IgD-negative memory B cell (primary cell): ENCODE data around the gene RAD51. TPM values are rescaled to one million over a fixed set of nuclear protein-coding genes. Genes with fewer than 3 reads are reported as not detected.

Experiments used
- H3K27ac Mint-ChIP-seq, 3 donors: one replicate each; pipeline ENCODE4 v1.8.0; 2020 to 2022; ENCODE audit warnings: mild to moderate bottlenecking in 3 of 3, mixed read lengths in 3 of 3, moderate library complexity in 1 of 3
- H3K27me3 Mint-ChIP-seq: one replicate; pipeline ENCODE4 v1.8.0; 2021; ENCODE audit warnings: mixed read lengths
- H3K36me3 Mint-ChIP-seq: one replicate; pipeline ENCODE4 v1.8.0; 2020; ENCODE audit warnings: mild to moderate bottlenecking, mixed read lengths
- H3K4me1 Mint-ChIP-seq, 3 donors: one replicate each; pipeline ENCODE4 v1.8.0; 2020 to 2022; ENCODE audit warnings: mixed read lengths in 3 of 3, mild to moderate bottlenecking in 1 of 3
- H3K4me3 Mint-ChIP-seq, 4 donors: one replicate each; pipeline ENCODE4 v1.8.0; 2020 to 2022; ENCODE audit warnings: mild to moderate bottlenecking in 4 of 4, mixed read lengths in 4 of 4, moderate library complexity in 3 of 4
- H3K9me3 Mint-ChIP-seq, 3 donors: one replicate each; pipeline ENCODE4 v1.8.0; 2020 to 2021; ENCODE audit warnings: mixed read lengths in 3 of 3, mild to moderate bottlenecking in 1 of 3
- polyA plus RNA-seq: library from polyadenylated mRNA; unstranded; fragments of 300-500 nt; fragmentation: Illumina TruSeq; gene quantifications from one replicate; pipeline ENCODE4 v1.2.3, GENCODE V29; 2021

Gene RAD51
- polyA plus RNA-seq, 1 donor from 2014 or later = 0.45 TPM

GRCh38 chr15:40773496-40773895 lies 78.5 kb downstream of the RAD51 start:
- Mint-ChIP-seq H3K4me3 (no peak overlapping the region), H3K4me1 (peaks cover 12 to 18% (median 16%) of the 10 kb centered on the region in 3 donors), H3K36me3 (no peaks in the 10 kb centered on the region), H3K27me3 (no peaks in the 10 kb centered on the region), H3K9me3 (no peaks in the 10 kb centered on the region), H3K27ac (no peak overlapping the region)

- Mint-ChIP-seq H3K4me3 (no peak overlapping the region), H3K27me3 (no peaks in the 10 kb centered on the region), H3K27ac (no peak overlapping the region), H3K4me1 (peaks cover 9 to 14% (median 13%) of the 10 kb centered on the region in 3 donors), H3K9me3 (no peaks in the 10 kb centered on the region), H3K36me3 (no peaks in the 10 kb centered on the region)
Observed at GRCh38 chr15:40773902-40774301, 78.9 kb downstream of the RAD51 start.

GRCh38 chr15:40775007-40775406 lies 80.0 kb downstream of the RAD51 start:
- Mint-ChIP-seq H3K4me3 (peak overlapping the region in 1 of 4 donors; percentile 28), H3K36me3 (no peaks in the 10 kb centered on the region), H3K27me3 (no peaks in the 10 kb centered on the region), H3K9me3 (no peaks in the 10 kb centered on the region), H3K27ac (no peak overlapping the region), H3K4me1 (peaks cover 1 to 3% (median 2%) of the 10 kb centered on the region in 3 donors)

- Mint-ChIP-seq H3K27ac (no peak overlapping the region), H3K4me1 (no peaks in the 10 kb centered on the region), H3K4me3 (no peak overlapping the region), H3K27me3 (no peaks in the 10 kb centered on the region), H3K36me3 (no peaks in the 10 kb centered on the region), H3K9me3 (no peaks in the 10 kb centered on the region)
Observed at GRCh38 chr15:40775740-40776536, 81.0 kb downstream of the RAD51 start.

GRCh38 chr15:40776537-40777141 lies 81.7 kb downstream of the RAD51 start:
- H3K27me3 Mint-ChIP-seq = no peaks in the 10 kb centered on the region

More at GRCh38 chr15:40776537-40777141, 81.7 kb downstream of the RAD51 start:
- H3K36me3 Mint-ChIP-seq = no peaks in the 10 kb centered on the region
- no peak overlapping the region for H3K27ac Mint-ChIP-seq
- no peaks in the 10 kb centered on the region for H3K9me3 Mint-ChIP-seq
- no peaks in the 10 kb centered on the region for H3K4me1 Mint-ChIP-seq
- no peak overlapping the region for H3K4me3 Mint-ChIP-seq

Other genes with a start within 250 kb of the RAD51 start
- 1.8 TPM for gene CHST14, start 224.2 kb upstream of the RAD51 start, polyA plus RNA-seq
- gene CCDC32, start 130.1 kb upstream of the RAD51 start, polyA plus RNA-seq = 131 TPM
- gene RPUSD2, start 125.9 kb upstream of the RAD51 start, polyA plus RNA-seq = 19.7 TPM
- 1.1 TPM for gene KNL1, start 100.9 kb upstream of the RAD51 start, polyA plus RNA-seq
- gene RMDN3, start 60.1 kb downstream of the RAD51 start, polyA plus RNA-seq = 18.3 TPM
- 44.2 TPM for gene GCHFR, start 68.9 kb downstream of the RAD51 start, polyA plus RNA-seq
- 0.09 TPM for gene C15orf62, start 74.8 kb downstream of the RAD51 start, polyA plus RNA-seq
- 16.0 TPM for gene ZFYVE19, start 111.9 kb downstream of the RAD51 start, polyA plus RNA-seq
- 34.0 TPM for gene DNAJC17, start 112.3 kb downstream of the RAD51 start, polyA plus RNA-seq
- gene PPP1R14D, start 133.5 kb downstream of the RAD51 start, polyA plus RNA-seq = 0.56 TPM
- 12.6 TPM for gene SPINT1, start 148.9 kb downstream of the RAD51 start, polyA plus RNA-seq
- not detected for gene RHOV, start 179.1 kb downstream of the RAD51 start, polyA plus RNA-seq
- gene VPS18, start 199.3 kb downstream of the RAD51 start, polyA plus RNA-seq = 27.0 TPM
- gene DLL4, start 234.2 kb downstream of the RAD51 start, polyA plus RNA-seq = not detected